Fibroblast of lung (primary cell): ENCODE data around the gene SCGB1D1. TPM values are rescaled to one million over a fixed set of nuclear protein-coding genes. Genes with fewer than 3 reads are reported as not detected.

Source experiments
- DNase-seq, 2 donors: peaks; one replicate each; pipeline versions ENCODE4 v3.0.0 to v3.0.0-alpha.2; 2010; ENCODE audit warnings: low read depth in 2 of 2
- H2AFZ ChIP-seq: 2 replicates; pipeline ENCODE4 v1.5.1; 2012; ENCODE audit warnings: low read length, control low read depth, inconsistent platforms
- H3K27ac ChIP-seq: 2 replicates; pipeline ENCODE4 v1.5.1; 2011; ENCODE audit warnings: low read length, control low read depth; ENCODE audit not compliant: insufficient read depth
- H3K27me3 ChIP-seq: 2 replicates; pipeline ENCODE4 v1.5.1; 2011; ENCODE audit warnings: mild to moderate bottlenecking, low read length; ENCODE audit not compliant: control insufficient read depth, insufficient read depth
- H3K36me3 ChIP-seq: 2 replicates; pipeline ENCODE4 v1.5.1; 2011; ENCODE audit warnings: low read length; ENCODE audit not compliant: control insufficient read depth, insufficient read depth
- H3K4me1 ChIP-seq: 2 replicates; pipeline ENCODE4 v1.5.1; 2011; ENCODE audit warnings: low read length; ENCODE audit not compliant: control insufficient read depth, insufficient read depth; ENCODE audit errors: extremely low read depth
- H3K4me2 ChIP-seq: 2 replicates; pipeline ENCODE4 v1.5.1; 2011; ENCODE audit warnings: low read length, control low read depth; ENCODE audit not compliant: insufficient read depth; ENCODE audit errors: extremely low read depth
- H3K4me3 ChIP-seq, 4 experiments: fragments of 200-600 bp in 1 of 4; sonication (generic) in 1 of 4; replicated peaks in 1 of 4; 2 replicates each; pipeline ENCODE4 v1.5.1; 2011 to 2016; ENCODE audit warnings: low read length in 4 of 4, low read depth in 3 of 4, mild to moderate bottlenecking in 3 of 4, control low read depth in 2 of 4, inconsistent platforms in 1 of 4, mixed read lengths in 1 of 4; ENCODE audit not compliant: insufficient read depth in 1 of 4; ENCODE audit errors: control extremely low read depth in 1 of 4
- H3K79me2 ChIP-seq: 2 replicates; pipeline ENCODE4 v1.5.1; 2012; ENCODE audit warnings: mild to moderate bottlenecking, low read length, inconsistent platforms; ENCODE audit not compliant: control insufficient read depth, insufficient read depth
- H3K9ac ChIP-seq: 2 replicates; pipeline ENCODE4 v1.5.1; 2011; ENCODE audit warnings: mild to moderate bottlenecking, low read length, control low read depth; ENCODE audit not compliant: insufficient read depth
- H3K9me3 ChIP-seq: 2 replicates; pipeline ENCODE4 v1.5.1; 2012; ENCODE audit warnings: low read depth, low read length; ENCODE audit not compliant: control insufficient read depth, insufficient read depth
- H4K20me1 ChIP-seq: 2 replicates; pipeline ENCODE4 v1.5.1; 2011; ENCODE audit warnings: low read length; ENCODE audit not compliant: control insufficient read depth, insufficient read depth; ENCODE audit errors: extremely low read depth
- EZH2 ChIP-seq: IDR thresholded peaks from 2 replicates; pipeline ENCODE4 v1.5.1; 2012; ENCODE audit warnings: low read length, control low read depth, mild to moderate bottlenecking; ENCODE audit errors: missing control alignments
- polyA plus RNA-seq, 2 donors: library from polyadenylated mRNA; depleted of rRNA in 1 of 2; stranded (reverse) in 1 of 2; unstranded in 1 of 2; fragments of >200 nt; gene quantifications; 2 replicates each; pipeline ENCODE4 v1.2.1, GENCODE V29; 2011 to 2012; ENCODE audit warnings: missing spikeins in 1 of 2
- total RNA-seq: library from RNA; depleted of rRNA; stranded (reverse); fragments of >200 nt; gene quantifications from 2 replicates; pipeline ENCODE4 v1.2.1, GENCODE V29; 2014
- TF ChIP-seq, protein P1 (sequence below), 2 donors: IDR thresholded peaks in 1 of 2; conservative IDR thresholded peaks in 1 of 2; 1 replicate in 1 of 2; 2 replicates in 1 of 2; pipeline ENCODE4 v1.5.1; 2011 to 2012; ENCODE audit warnings: low read length in 2 of 2, control low read depth in 1 of 2, inconsistent platforms in 1 of 2, low read depth in 1 of 2, mild to moderate bottlenecking in 1 of 2

SCGB1D1 gene
- total and polyA plus RNA-seq, 2 donors (not counting 1 experiment from before 2014, with no cell fraction given): not detected

DNA sequence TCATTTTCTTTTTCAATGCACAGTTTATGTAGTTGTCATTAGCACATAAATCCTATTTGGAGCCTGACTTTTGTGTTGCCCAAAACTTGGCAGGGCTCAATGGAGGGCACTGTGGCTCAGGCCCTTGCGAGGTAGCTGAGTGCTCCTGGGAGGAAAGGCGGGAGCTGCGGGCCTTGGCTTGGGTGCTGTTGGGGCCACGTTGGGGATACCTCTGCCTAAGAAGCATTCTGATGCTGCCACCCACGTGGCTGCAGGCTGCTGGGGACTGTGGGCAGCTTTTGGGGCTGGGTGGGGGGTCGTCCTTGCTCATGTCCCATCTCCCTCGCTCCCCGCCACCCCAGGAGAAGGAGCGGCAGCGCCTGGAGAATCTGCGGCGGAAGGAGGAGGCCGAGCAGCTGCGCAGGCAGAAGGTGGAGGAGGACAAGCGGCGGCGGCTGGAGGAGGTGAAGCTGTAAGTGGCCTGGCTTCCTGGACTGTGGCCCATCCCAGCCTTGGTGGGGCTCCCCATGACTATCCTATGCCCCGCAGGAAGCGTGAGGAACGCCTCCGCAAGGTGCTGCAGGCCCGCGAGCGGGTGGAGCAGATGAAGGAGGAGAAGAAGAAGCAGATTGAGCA lies 45.3 kb upstream of the SCGB1D1 start:
- peaks cover 30% of the 10 kb centered on the region for H3K36me3 ChIP-seq
- H3K9me3 ChIP-seq: no peaks in the 10 kb centered on the region
- no peak overlapping the region for H3K27ac ChIP-seq
- H2AFZ ChIP-seq: no peak overlapping the region
- H4K20me1 ChIP-seq: no peaks in the 10 kb centered on the region
- H3K9ac ChIP-seq: no peak overlapping the region
- no peak overlapping the region for H3K4me2 ChIP-seq
- no peaks in the 10 kb centered on the region for H3K79me2 ChIP-seq
- H3K4me3 ChIP-seq: no peak overlapping the region
- DNase-seq: no peak
- TF ChIP-seq, protein P1, sequence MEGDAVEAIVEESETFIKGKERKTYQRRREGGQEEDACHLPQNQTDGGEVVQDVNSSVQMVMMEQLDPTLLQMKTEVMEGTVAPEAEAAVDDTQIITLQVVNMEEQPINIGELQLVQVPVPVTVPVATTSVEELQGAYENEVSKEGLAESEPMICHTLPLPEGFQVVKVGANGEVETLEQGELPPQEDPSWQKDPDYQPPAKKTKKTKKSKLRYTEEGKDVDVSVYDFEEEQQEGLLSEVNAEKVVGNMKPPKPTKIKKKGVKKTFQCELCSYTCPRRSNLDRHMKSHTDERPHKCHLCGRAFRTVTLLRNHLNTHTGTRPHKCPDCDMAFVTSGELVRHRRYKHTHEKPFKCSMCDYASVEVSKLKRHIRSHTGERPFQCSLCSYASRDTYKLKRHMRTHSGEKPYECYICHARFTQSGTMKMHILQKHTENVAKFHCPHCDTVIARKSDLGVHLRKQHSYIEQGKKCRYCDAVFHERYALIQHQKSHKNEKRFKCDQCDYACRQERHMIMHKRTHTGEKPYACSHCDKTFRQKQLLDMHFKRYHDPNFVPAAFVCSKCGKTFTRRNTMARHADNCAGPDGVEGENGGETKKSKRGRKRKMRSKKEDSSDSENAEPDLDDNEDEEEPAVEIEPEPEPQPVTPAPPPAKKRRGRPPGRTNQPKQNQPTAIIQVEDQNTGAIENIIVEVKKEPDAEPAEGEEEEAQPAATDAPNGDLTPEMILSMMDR (conservative IDR thresholded peaks at IDR 0.05 in 1 of 2, IDR thresholded peaks at IDR 0.05 in 1 of 2; ENCODE audit: low read depth in 1 of 2, low read length in 2 of 2): no peak
- TF ChIP-seq EZH2: no peak
- no peaks in the 10 kb centered on the region for H3K27me3 ChIP-seq
- no peaks in the 10 kb centered on the region for H3K4me1 ChIP-seq

DNA sequence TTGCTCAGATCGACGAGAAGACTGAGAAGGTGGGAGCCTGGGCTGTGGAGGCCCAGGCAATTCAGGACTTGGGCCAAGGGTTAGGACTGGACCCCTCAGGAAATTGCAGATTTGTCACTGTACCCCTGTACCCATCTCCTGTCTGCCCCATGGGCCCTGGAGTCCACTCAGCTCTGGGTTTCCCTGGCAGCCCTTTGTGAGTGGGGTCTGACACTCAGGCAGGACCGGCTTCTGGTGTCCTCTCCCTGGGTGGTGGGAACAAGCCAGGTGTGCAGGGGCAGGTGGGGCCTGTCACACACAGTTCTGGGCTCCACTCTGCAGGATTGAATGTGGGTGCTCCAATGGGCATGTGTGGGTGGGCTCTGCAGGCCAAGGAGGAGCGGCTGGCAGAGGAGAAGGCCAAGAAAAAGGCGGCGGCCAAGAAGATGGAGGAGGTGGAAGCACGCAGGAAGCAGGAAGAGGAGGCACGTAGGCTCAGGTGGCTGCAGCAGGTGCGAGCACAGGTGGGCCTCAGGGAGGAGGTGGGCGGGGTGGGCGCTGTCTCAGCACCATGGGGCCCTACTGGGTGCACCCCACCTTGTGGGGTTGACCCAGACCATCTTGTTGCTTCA lies 44.6 kb upstream of the SCGB1D1 start:
- Histone ChIP-seq H2AFZ (no peak overlapping the region), H3K27me3 (no peaks in the 10 kb centered on the region), H4K20me1 (no peaks in the 10 kb centered on the region), H3K79me2 (no peaks in the 10 kb centered on the region), H3K36me3 (peaks cover 28% of the 10 kb centered on the region), H3K4me3 (no peak overlapping the region), H3K9ac (no peak overlapping the region), H3K9me3 (no peaks in the 10 kb centered on the region), H3K4me1 (no peaks in the 10 kb centered on the region), H3K27ac (no peak overlapping the region), H3K4me2 (no peak overlapping the region)
- TF ChIP-seq EZH2: no peak
- TF ChIP-seq, protein P1 (conservative IDR thresholded peaks at IDR 0.05 in 1 of 2, IDR thresholded peaks at IDR 0.05 in 1 of 2; ENCODE audit: low read depth in 1 of 2, low read length in 2 of 2): no peak
- DNase-seq: no peak

DNA sequence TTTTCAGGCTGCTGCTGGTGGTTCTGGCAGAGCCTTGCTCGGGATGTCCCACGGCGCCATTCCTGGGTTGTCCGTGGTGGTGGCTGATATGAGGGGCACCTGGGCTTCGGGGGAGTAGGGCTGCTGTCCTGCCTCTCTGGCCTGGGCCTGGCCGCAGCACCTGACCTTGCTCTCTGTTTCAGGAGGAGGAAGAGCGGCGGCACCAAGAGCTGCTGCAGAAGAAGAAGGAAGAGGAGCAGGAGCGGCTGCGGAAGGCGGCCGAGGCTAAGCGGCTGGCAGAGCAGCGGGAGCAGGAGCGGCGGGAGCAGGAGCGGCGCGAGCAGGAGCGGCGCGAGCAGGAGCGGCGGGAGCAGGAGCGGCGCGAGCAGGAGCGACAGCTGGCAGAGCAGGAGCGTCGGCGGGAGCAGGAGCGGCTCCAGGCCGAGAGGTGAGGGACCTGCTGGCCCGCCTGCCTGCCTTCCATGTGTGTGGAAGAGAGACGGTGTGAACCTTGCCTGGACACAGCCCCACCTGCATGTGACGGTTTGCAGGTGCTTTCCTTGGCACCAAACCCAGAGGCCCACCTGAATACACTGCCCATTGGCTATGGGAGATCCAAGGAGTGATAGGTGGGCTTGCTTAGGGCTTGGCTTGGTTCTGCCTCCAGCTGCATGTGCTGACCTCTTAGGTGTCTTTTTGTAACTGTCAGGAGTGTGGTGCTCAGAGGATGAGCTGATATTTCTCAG lies 43.4 kb upstream of the SCGB1D1 start:
- Histone ChIP-seq H3K27ac (no peak overlapping the region), H3K4me1 (no peaks in the 10 kb centered on the region), H3K36me3 (peaks cover 31% of the 10 kb centered on the region), H2AFZ (no peak overlapping the region), H4K20me1 (no peaks in the 10 kb centered on the region), H3K4me3 (no peak overlapping the region), H3K9me3 (no peaks in the 10 kb centered on the region), H3K27me3 (no peaks in the 10 kb centered on the region), H3K9ac (no peak overlapping the region), H3K79me2 (no peaks in the 10 kb centered on the region), H3K4me2 (no peak overlapping the region)
- no peak for DNase-seq
- no peak for TF ChIP-seq EZH2
- TF ChIP-seq, protein P1 (conservative IDR thresholded peaks at IDR 0.05 in 1 of 2, IDR thresholded peaks at IDR 0.05 in 1 of 2; ENCODE audit: low read depth in 1 of 2, low read length in 2 of 2): no peak
